HEK293 (cell line): ENCODE data around the gene GPS1.
A peak's percentile ranks its signal among the peaks of the same experiment; 100 is the strongest.

Experiments used
- CTCF ChIA-PET: fragments of 350-600 bp; formaldehyde crosslinking; extraction: SDS; loops from one replicate; lab custom pipeline; 2021; ENCODE audit warnings: antibody characterized with exemption; lab: Yijun Ruan, JAX
- POLR2A ChIA-PET: fragments of 300-600 bp; formaldehyde crosslinking; extraction: SDS; loops from one replicate; lab custom pipeline; 2020; ENCODE audit warnings: antibody characterized with exemption, inconsistent platforms; lab: Yijun Ruan, JAX
- H3K27ac ChIP-seq: fragments of 200-500 bp; sonication (Bioruptor generic); 2 replicates; pipeline ENCODE4 v1.5.1; 2014; ENCODE audit warnings: low read depth, low read length, control low read depth, inconsistent platforms; ENCODE audit errors: extremely low read depth
- H3K36me3 ChIP-seq, 2 experiments: fragments of 200-500 bp in 1 of 2; sonication (Bioruptor generic) in 1 of 2; 1 replicate in 1 of 2; 2 replicates in 1 of 2; pipeline ENCODE4 v1.5.1; 2014 to 2017; ENCODE audit warnings: inconsistent platforms in 2 of 2, low read length in 2 of 2; ENCODE audit not compliant: control insufficient read depth in 2 of 2, insufficient read depth in 1 of 2
- H3K4me1 ChIP-seq: fragments of 200-500 bp; sonication (Bioruptor generic); 2 replicates; pipeline ENCODE4 v1.5.1; 2014; ENCODE audit warnings: mild to moderate bottlenecking, low read length, inconsistent platforms; ENCODE audit not compliant: control insufficient read depth, insufficient read depth
- H3K4me3 ChIP-seq: 2 replicates; pipeline ENCODE4 v1.5.1; 2011; ENCODE audit warnings: low read depth, mild to moderate bottlenecking, control low read depth, low read length, moderate library complexity
- H3K9me3 ChIP-seq: fragments of 200-500 bp; sonication (Bioruptor generic); 2 replicates; pipeline ENCODE4 v1.5.1; 2014; ENCODE audit warnings: low read depth, low read length, inconsistent platforms; ENCODE audit not compliant: control insufficient read depth, insufficient read depth
- HOXA7 ChIP-seq: sonication (generic); formaldehyde crosslinking; IDR thresholded peaks from 2 replicates; pipeline ENCODE4 v1.8.1; 2022; ENCODE audit warnings: missing genetic modification reagents, borderline replicate concordance
- OSR2 ChIP-seq: fragments of 450-650 bp; formaldehyde crosslinking; IDR thresholded peaks from 2 replicates; pipeline ENCODE4 v1.5.1; 2016; ENCODE audit warnings: missing biosample characterization, missing genetic modification characterization
- SCRT2 ChIP-seq: fragments of 450-650 bp; formaldehyde crosslinking; IDR thresholded peaks from 2 replicates; pipeline ENCODE4 v1.5.1; 2016; ENCODE audit warnings: missing biosample characterization, missing genetic modification characterization
- SETDB1 ChIP-seq: IDR thresholded peaks from one replicate; pipeline ENCODE4 v1.6.1; 2017; ENCODE audit warnings: mild to moderate bottlenecking, low read length, moderate library complexity, mixed read lengths; ENCODE audit not compliant: insufficient read length
- YY1 ChIP-seq: fragments of 450-650 bp; formaldehyde crosslinking; IDR thresholded peaks from 2 replicates; pipeline ENCODE4 v1.5.1; 2018; ENCODE audit warnings: missing biosample characterization, missing genetic modification characterization
- ZBTB7A ChIP-seq: fragments of 450-650 bp; formaldehyde crosslinking; IDR thresholded peaks from 2 replicates; pipeline ENCODE4 v1.5.1; 2016; ENCODE audit warnings: low read depth, missing biosample characterization, missing genetic modification characterization
- ZFP37 ChIP-seq: fragments of 450-650 bp; formaldehyde crosslinking; IDR thresholded peaks from 2 replicates; pipeline ENCODE4 v1.5.1; 2016; ENCODE audit warnings: missing biosample characterization, missing genetic modification characterization
- ZNF132 ChIP-seq: fragments of 450-650 bp; formaldehyde crosslinking; IDR thresholded peaks from 2 replicates; pipeline ENCODE4 v1.5.1; 2017; ENCODE audit warnings: missing biosample characterization, missing genetic modification characterization, borderline replicate concordance
- ZNF138 ChIP-seq: fragments of 450-650 bp; formaldehyde crosslinking; IDR thresholded peaks from 2 replicates; pipeline ENCODE4 v1.5.1; 2016; ENCODE audit warnings: missing biosample characterization, missing genetic modification characterization, borderline replicate concordance
- ZNF140 ChIP-seq: fragments of 450-650 bp; formaldehyde crosslinking; IDR thresholded peaks from 2 replicates; pipeline ENCODE4 v1.5.1; 2016; ENCODE audit warnings: missing biosample characterization, missing genetic modification characterization
- ZNF146 ChIP-seq: fragments of 450-650 bp; formaldehyde crosslinking; IDR thresholded peaks from 2 replicates; pipeline ENCODE4 v1.5.1; 2016; ENCODE audit warnings: missing biosample characterization, missing genetic modification characterization
- ZNF155 ChIP-seq: fragments of 450-650 bp; formaldehyde crosslinking; IDR thresholded peaks from 2 replicates; pipeline ENCODE4 v1.5.1; 2016; ENCODE audit warnings: missing biosample characterization, missing genetic modification characterization
- ZNF174 ChIP-seq: fragments of 450-650 bp; formaldehyde crosslinking; IDR thresholded peaks from 2 replicates; pipeline ENCODE4 v1.5.0; 2017; ENCODE audit warnings: missing biosample characterization, mild to moderate bottlenecking, missing genetic modification characterization
- ZNF175 ChIP-seq: fragments of 450-650 bp; formaldehyde crosslinking; IDR thresholded peaks from 2 replicates; pipeline ENCODE4 v1.5.1; 2016; ENCODE audit warnings: missing biosample characterization, missing genetic modification characterization
- ZNF214 ChIP-seq: fragments of 450-650 bp; formaldehyde crosslinking; IDR thresholded peaks from 2 replicates; pipeline ENCODE4 v1.5.1; 2017; ENCODE audit warnings: missing biosample characterization, mild to moderate bottlenecking, missing genetic modification characterization, borderline replicate concordance
- ZNF426 ChIP-seq: fragments of 450-650 bp; formaldehyde crosslinking; IDR thresholded peaks from 2 replicates; pipeline ENCODE4 v1.5.1; 2017; ENCODE audit warnings: missing biosample characterization, missing genetic modification characterization, mild to moderate bottlenecking, inconsistent platforms, moderate library complexity
- ZNF473 ChIP-seq: fragments of 450-650 bp; formaldehyde crosslinking; IDR thresholded peaks from 2 replicates; pipeline ENCODE4 v1.5.1; 2017; ENCODE audit warnings: missing biosample characterization, missing genetic modification characterization
- ZNF501 ChIP-seq: fragments of 450-650 bp; formaldehyde crosslinking; IDR thresholded peaks from 2 replicates; pipeline ENCODE4 v1.5.1; 2016; ENCODE audit warnings: missing biosample characterization, missing genetic modification characterization
- ZNF510 ChIP-seq: fragments of 450-650 bp; formaldehyde crosslinking; IDR thresholded peaks from 2 replicates; pipeline ENCODE4 v1.5.1; 2018; ENCODE audit warnings: mild to moderate bottlenecking, missing genetic modification characterization, missing biosample characterization; ENCODE audit not compliant: insufficient replicate concordance
- ZNF521 ChIP-seq: fragments of 450-650 bp; formaldehyde crosslinking; IDR thresholded peaks from 2 replicates; pipeline ENCODE4 v1.5.1; 2017; ENCODE audit warnings: missing biosample characterization, mild to moderate bottlenecking, missing genetic modification characterization
- ZNF529 ChIP-seq: fragments of 450-650 bp; formaldehyde crosslinking; IDR thresholded peaks from 2 replicates; pipeline ENCODE4 v1.5.1; 2017; ENCODE audit warnings: missing genetic modification characterization, missing biosample characterization; ENCODE audit not compliant: insufficient replicate concordance
- ZNF555 ChIP-seq: fragments of 450-650 bp; formaldehyde crosslinking; conservative IDR thresholded peaks from 2 replicates; pipeline ENCODE4 v1.5.1; 2017; ENCODE audit warnings: missing biosample characterization, mild to moderate bottlenecking, missing genetic modification characterization, inconsistent platforms
- ZNF660 ChIP-seq: fragments of 450-650 bp; IDR thresholded peaks from 2 replicates; pipeline ENCODE4 v1.5.1; 2018; ENCODE audit warnings: missing biosample characterization, mild to moderate bottlenecking, missing genetic modification characterization
- ZNF677 ChIP-seq: fragments of 450-650 bp; IDR thresholded peaks from 2 replicates; pipeline ENCODE4 v1.5.0; 2018; ENCODE audit warnings: missing biosample characterization, mild to moderate bottlenecking, missing genetic modification characterization, moderate library complexity
- ZNF776 ChIP-seq: fragments of 450-650 bp; formaldehyde crosslinking; IDR thresholded peaks from 2 replicates; pipeline ENCODE4 v1.5.0; 2017; ENCODE audit warnings: missing biosample characterization, missing genetic modification characterization, borderline replicate concordance
- ZNF785 ChIP-seq: fragments of 450-650 bp; formaldehyde crosslinking; IDR thresholded peaks from 2 replicates; pipeline ENCODE4 v1.5.1; 2016; ENCODE audit warnings: missing biosample characterization, missing genetic modification characterization
- ZSCAN23 ChIP-seq: fragments of 450-650 bp; formaldehyde crosslinking; IDR thresholded peaks from 2 replicates; pipeline ENCODE4 v1.5.1; 2016; ENCODE audit warnings: missing biosample characterization, missing genetic modification characterization
- TF ChIP-seq, protein P1 (sequence below): fragments of 450-650 bp; IDR thresholded peaks from 2 replicates; pipeline ENCODE4 v1.5.1; 2018; ENCODE audit warnings: missing biosample characterization, missing genetic modification characterization
- TF ChIP-seq, protein P2 (sequence below): fragments of 450-650 bp; formaldehyde crosslinking; IDR thresholded peaks from 2 replicates; pipeline ENCODE4 v1.5.1; 2016; ENCODE audit warnings: missing biosample characterization, missing genetic modification characterization
- TF ChIP-seq, protein P3 (sequence below): fragments of 450-650 bp; formaldehyde crosslinking; IDR thresholded peaks from 2 replicates; pipeline ENCODE4 v1.5.1; 2017; ENCODE audit warnings: missing biosample characterization, missing genetic modification characterization
- TF ChIP-seq, protein P4 (sequence below): fragments of 450-650 bp; formaldehyde crosslinking; conservative IDR thresholded peaks from 2 replicates; pipeline ENCODE4 v1.5.1; 2016; ENCODE audit warnings: low read depth, missing biosample characterization, missing genetic modification characterization

Gene GPS1

DNA sequence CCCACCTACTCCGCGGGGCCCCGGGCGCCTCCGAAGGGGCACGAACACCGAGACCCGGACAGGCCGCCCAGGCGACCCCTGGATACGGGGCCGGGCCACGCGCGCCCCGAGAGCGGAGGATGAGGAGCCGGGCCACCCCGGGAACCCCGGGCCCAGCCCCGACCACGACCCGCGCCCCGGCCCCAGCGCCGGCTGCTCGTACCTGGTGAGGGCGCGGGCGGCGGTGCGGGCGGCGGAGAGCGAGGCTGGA, 46.1 kb downstream of the GPS1 start (continued):
- TF ChIP-seq, protein P1, sequence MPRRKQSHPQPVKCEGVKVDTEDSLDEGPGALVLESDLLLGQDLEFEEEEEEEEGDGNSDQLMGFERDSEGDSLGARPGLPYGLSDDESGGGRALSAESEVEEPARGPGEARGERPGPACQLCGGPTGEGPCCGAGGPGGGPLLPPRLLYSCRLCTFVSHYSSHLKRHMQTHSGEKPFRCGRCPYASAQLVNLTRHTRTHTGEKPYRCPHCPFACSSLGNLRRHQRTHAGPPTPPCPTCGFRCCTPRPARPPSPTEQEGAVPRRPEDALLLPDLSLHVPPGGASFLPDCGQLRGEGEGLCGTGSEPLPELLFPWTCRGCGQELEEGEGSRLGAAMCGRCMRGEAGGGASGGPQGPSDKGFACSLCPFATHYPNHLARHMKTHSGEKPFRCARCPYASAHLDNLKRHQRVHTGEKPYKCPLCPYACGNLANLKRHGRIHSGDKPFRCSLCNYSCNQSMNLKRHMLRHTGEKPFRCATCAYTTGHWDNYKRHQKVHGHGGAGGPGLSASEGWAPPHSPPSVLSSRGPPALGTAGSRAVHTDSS (tag by site-specific recombination), result peak; percentile 9; the same call in 1 of the 2 replicates
- TF ChIP-seq, protein P2, sequence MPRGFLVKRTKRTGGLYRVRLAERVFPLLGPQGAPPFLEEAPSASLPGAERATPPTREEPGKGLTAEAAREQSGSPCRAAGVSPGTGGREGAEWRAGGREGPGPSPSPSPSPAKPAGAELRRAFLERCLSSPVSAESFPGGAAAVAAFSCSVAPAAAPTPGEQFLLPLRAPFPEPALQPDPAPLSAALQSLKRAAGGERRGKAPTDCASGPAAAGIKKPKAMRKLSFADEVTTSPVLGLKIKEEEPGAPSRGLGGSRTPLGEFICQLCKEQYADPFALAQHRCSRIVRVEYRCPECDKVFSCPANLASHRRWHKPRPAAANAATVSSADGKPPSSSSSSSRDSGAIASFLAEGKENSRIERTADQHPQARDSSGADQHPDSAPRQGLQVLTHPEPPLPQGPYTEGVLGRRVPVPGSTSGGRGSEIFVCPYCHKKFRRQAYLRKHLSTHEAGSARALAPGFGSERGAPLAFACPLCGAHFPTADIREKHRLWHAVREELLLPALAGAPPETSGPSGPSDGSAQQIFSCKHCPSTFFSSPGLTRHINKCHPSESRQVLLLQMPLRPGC (tag by site-specific recombination), result no peak
- TF ChIP-seq ZNF146 (no peak), ZNF132 (tag by site-specific recombination) (no peak), ZNF529 (tag by site-specific recombination) (no peak), YY1 (tag by site-specific recombination) (peak; percentile 48; the same call in 1 of the 2 replicates), ZNF174 (tag by site-specific recombination) (no peak), SETDB1 (no peak), ZNF155 (tag by site-specific recombination) (no peak), ZNF426 (tag by site-specific recombination) (no peak), ZNF660 (tag by site-specific recombination) (no peak; the same call in 1 of the 2 replicates), ZNF521 (tag by site-specific recombination) (no peak), HOXA7 (CRISPR knock-in tag) (no peak), ZNF785 (no peak), SCRT2 (no peak), ZNF473 (no peak), ZNF214 (tag by site-specific recombination) (no peak), OSR2 (tag by site-specific recombination) (no peak), ZFP37 (tag by site-specific recombination) (no peak), ZNF555 (no peak), ZNF138 (tag by site-specific recombination) (no peak)
- TF ChIP-seq, protein P3, sequence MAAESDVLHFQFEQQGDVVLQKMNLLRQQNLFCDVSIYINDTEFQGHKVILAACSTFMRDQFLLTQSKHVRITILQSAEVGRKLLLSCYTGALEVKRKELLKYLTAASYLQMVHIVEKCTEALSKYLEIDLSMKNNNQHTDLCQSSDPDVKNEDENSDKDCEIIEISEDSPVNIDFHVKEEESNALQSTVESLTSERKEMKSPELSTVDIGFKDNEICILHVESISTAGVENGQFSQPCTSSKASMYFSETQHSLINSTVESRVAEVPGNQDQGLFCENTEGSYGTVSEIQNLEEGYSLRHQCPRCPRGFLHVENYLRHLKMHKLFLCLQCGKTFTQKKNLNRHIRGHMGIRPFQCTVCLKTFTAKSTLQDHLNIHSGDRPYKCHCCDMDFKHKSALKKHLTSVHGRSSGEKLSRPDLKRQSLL (tag by site-specific recombination), result no peak

DNA sequence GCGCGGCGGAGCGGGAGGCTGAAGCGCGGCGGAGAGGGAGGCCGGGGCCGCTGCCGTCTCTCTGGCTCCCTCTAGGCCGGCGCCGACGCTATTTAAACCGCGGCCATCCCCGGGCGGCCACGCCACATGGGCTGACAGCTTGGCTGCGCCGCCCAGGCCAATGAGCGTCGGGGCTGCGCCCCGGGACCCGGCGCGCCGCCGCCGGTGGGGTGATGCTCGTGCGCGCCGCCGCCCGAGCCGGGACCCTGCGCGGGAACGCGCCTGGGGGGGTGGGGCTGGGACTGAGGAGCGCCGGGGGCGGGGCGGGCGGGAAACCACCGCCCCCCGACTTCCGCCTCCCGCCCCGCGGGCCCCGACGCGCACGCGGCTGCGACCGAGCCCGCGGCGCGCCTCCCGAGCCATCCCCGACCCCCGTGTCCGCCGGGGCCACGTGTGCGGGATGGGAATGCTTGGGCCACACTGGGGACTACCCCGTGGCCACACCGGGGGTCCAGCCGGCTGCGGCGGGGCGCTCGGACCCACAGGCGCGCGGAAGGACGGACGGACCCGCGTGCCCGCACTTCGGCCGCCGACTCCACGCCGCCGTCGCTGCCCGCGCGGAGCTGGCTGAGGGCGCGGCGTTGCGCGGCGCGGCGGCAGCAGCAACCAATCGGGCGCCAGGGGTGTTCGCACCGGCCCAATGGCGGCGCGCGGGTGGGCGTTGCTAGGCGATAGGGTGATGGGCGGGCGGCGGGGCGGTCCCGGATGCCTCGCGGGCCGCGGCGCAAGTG, 46.7 kb downstream of the GPS1 start, which contains the start of gene FASN:
Gene FASN (minus strand): TSS at position 68 of the 770 bp plus-strand sequence. CDS start 1,791 bp downstream, outside the sequence.
- 0 out of 2 replicates have a peak, but pooled peaks cover 7% of the 10 kb centered on the region for H3K4me1 ChIP-seq
- peak within 1 kb of the TSS; percentile 84 for H3K4me3 ChIP-seq
- peak within 1 kb of the TSS; percentile 99 for H3K27ac ChIP-seq
- no peaks in the 10 kb centered on the region for H3K9me3 ChIP-seq
- CTCF ChIA-PET, result interaction anchor here (0.6 to 1.1 kb wide), 4 partner anchors 57 to 385 kb away, joined by 3 to 5 read pairs (median 4); partner anchors contain the start of gene DCXR
- H3K36me3 ChIP-seq, result peaks cover 8 to 35% of the 10 kb centered on the region in 2 experiments; a peak in 2 of 3 replicates
- POLR2A ChIA-PET, result interaction anchor here (0.6 to 3.9 kb wide), 18 partner anchors 8 to 265 kb away, joined by 3 to 18 read pairs (median 4); partner anchors contain the start of genes CENPX, DCXR, GPS1 and LRRC45
- TF ChIP-seq, protein P4, sequence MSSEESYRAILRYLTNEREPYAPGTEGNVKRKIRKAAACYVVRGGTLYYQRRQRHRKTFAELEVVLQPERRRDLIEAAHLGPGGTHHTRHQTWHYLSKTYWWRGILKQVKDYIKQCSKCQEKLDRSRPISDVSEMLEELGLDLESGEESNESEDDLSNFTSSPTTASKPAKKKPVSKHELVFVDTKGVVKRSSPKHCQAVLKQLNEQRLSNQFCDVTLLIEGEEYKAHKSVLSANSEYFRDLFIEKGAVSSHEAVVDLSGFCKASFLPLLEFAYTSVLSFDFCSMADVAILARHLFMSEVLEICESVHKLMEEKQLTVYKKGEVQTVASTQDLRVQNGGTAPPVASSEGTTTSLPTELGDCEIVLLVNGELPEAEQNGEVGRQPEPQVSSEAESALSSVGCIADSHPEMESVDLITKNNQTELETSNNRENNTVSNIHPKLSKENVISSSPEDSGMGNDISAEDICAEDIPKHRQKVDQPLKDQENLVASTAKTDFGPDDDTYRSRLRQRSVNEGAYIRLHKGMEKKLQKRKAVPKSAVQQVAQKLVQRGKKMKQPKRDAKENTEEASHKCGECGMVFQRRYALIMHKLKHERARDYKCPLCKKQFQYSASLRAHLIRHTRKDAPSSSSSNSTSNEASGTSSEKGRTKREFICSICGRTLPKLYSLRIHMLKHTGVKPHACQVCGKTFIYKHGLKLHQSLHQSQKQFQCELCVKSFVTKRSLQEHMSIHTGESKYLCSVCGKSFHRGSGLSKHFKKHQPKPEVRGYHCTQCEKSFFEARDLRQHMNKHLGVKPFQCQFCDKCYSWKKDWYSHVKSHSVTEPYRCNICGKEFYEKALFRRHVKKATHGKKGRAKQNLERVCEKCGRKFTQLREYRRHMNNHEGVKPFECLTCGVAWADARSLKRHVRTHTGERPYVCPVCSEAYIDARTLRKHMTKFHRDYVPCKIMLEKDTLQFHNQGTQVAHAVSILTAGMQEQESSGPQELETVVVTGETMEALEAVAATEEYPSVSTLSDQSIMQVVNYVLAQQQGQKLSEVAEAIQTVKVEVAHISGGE (tag by site-specific recombination), result 0 out of 2 replicates have a peak, but pooled peaks have one; percentile 6
- TF ChIP-seq ZNF677 (tag by site-specific recombination) (peak; percentile 40; the same call in 1 of the 2 replicates), ZNF175 (tag by site-specific recombination) (no peak), ZNF501 (tag by site-specific recombination) (no peak), ZNF140 (tag by site-specific recombination) (no peak), ZSCAN23 (tag by site-specific recombination) (no peak), ZNF510 (tag by site-specific recombination) (no peak), ZBTB7A (tag by site-specific recombination) (no peak), ZNF776 (no peak)
